PFSK-1 (cell line): ENCODE results near the gene CNIH2.

Experiments used
- POLR2AphosphoS5 ChIP-seq: IDR thresholded peaks from 2 replicates; pipeline ENCODE4 v1.6.1; 2012; ENCODE audit warnings: low read depth, mild to moderate bottlenecking, control low read depth, low read length, moderate library complexity
- SIN3A ChIP-seq: IDR thresholded peaks from 2 replicates; pipeline ENCODE4 v1.6.1; 2012; ENCODE audit warnings: mild to moderate bottlenecking, low read length, moderate library complexity, borderline replicate concordance; ENCODE audit not compliant: insufficient read depth
- TAF1 ChIP-seq: IDR thresholded peaks from 2 replicates; pipeline ENCODE4 v1.6.1; 2012; ENCODE audit warnings: low read length, control low read depth, borderline replicate concordance; ENCODE audit not compliant: insufficient read depth
- TF ChIP-seq, protein P1 (sequence below), 2 experiments: IDR thresholded peaks; 2 replicates each; pipeline versions ENCODE4 v1.6.1 to v1.8.0; 2011 to 2012; ENCODE audit warnings: low read depth in 2 of 2, low read length in 2 of 2, control low read depth in 1 of 2, inconsistent platforms in 1 of 2, mild to moderate bottlenecking in 1 of 2, moderate library complexity in 1 of 2; ENCODE audit not compliant: insufficient read depth in 1 of 2

DNA sequence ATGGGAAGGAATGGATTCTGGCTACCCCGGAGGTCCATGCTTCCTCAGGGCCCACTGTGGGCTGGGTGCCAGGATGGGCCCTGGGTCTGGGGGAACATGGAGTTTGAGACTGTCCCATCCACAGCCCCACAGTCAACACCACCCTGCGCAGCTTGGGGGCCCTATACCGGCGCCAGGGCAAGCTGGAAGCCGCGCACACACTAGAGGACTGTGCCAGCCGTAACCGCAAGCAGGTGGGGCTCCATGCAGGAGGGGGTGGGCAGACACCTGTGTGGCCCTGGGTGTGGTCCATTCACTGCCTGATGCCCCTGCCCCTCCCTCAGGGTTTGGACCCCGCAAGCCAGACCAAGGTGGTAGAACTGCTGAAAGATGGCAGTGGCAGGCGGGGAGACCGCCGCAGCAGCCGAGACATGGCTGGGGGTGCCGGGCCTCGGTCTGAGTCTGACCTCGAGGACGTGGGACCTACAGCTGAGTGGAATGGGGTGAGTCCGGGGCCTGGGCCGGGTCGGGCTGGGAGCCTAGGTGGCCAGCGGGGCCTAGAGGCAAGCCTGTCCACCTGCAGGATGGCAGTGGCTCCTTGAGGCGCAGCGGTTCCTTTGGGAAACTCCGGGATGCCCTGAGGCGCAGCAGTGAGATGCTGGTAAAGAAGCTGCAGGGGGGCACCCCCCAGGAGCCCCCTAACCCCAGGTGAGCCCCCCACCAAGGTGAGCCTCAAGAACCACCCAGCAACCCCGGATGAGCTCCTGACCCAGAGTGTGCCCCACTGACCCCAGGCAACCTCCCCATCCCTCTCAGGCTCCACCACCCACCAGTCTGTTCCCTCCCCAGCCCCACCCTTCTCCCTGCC, 12.2 kb upstream of the CNIH2 start:
- TF ChIP-seq, protein P1, sequence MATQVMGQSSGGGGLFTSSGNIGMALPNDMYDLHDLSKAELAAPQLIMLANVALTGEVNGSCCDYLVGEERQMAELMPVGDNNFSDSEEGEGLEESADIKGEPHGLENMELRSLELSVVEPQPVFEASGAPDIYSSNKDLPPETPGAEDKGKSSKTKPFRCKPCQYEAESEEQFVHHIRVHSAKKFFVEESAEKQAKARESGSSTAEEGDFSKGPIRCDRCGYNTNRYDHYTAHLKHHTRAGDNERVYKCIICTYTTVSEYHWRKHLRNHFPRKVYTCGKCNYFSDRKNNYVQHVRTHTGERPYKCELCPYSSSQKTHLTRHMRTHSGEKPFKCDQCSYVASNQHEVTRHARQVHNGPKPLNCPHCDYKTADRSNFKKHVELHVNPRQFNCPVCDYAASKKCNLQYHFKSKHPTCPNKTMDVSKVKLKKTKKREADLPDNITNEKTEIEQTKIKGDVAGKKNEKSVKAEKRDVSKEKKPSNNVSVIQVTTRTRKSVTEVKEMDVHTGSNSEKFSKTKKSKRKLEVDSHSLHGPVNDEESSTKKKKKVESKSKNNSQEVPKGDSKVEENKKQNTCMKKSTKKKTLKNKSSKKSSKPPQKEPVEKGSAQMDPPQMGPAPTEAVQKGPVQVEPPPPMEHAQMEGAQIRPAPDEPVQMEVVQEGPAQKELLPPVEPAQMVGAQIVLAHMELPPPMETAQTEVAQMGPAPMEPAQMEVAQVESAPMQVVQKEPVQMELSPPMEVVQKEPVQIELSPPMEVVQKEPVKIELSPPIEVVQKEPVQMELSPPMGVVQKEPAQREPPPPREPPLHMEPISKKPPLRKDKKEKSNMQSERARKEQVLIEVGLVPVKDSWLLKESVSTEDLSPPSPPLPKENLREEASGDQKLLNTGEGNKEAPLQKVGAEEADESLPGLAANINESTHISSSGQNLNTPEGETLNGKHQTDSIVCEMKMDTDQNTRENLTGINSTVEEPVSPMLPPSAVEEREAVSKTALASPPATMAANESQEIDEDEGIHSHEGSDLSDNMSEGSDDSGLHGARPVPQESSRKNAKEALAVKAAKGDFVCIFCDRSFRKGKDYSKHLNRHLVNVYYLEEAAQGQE (IDR thresholded peaks at IDR 0.05; ENCODE audit: insufficient read depth in 1 of 2, low read depth in 2 of 2, low read length in 2 of 2): no peak
- TF ChIP-seq TAF1 (no peak), POLR2AphosphoS5 (no peak), SIN3A (no peak)
